ENCODE data around the gene CCDC186. TPM values are rescaled to one million over a fixed set of nuclear protein-coding genes. Genes with fewer than 3 reads are reported as not detected.
A peak's percentile ranks its signal among the peaks of the same experiment; 100 is the strongest.
"Not testable (repeated sequence)": the region's sequence is repeated elsewhere in the genome, so short reads cannot be mapped to it uniquely, and the experiment has no call there.

CCDC186 gene
- polyA plus RNA-seq, 5 donors = 20.3 to 51.4 (median 42.3) TPM

GRCh38 chr10:114175667-114176066 lies 1.7 kb upstream of the CCDC186 start:
- no peak for DNase-seq

DNA sequence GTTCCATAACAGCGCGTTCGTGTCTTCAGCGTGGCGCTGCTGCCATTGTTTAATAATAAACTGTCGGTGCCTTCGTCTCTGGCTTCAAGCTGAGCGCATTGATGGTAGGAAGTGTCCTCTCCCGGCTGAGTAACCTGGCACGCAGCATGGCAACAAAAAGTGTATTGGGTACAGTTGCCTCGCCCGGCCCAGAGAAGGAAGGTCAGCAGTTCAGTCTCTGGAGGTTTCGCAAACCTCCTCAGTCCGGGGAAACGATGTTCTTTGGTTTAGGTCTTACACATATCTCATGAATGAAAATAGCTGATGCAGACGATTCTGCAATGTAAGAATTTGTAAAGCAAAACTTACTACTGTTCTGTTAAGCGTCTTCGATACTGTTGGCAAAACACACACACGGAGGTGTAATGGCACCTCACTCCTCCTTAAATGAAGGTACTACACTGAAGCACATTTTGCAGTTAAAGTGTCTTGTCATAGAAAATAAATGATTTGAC lies 739 bp upstream of the CCDC186 start:
- DNase-seq = peak in 1 of 2 donors; percentile 36

GRCh38 chr10:114173603-114173920 lies 441 bp downstream of the CCDC186 start:
- DNase-seq = no peak

DNA sequence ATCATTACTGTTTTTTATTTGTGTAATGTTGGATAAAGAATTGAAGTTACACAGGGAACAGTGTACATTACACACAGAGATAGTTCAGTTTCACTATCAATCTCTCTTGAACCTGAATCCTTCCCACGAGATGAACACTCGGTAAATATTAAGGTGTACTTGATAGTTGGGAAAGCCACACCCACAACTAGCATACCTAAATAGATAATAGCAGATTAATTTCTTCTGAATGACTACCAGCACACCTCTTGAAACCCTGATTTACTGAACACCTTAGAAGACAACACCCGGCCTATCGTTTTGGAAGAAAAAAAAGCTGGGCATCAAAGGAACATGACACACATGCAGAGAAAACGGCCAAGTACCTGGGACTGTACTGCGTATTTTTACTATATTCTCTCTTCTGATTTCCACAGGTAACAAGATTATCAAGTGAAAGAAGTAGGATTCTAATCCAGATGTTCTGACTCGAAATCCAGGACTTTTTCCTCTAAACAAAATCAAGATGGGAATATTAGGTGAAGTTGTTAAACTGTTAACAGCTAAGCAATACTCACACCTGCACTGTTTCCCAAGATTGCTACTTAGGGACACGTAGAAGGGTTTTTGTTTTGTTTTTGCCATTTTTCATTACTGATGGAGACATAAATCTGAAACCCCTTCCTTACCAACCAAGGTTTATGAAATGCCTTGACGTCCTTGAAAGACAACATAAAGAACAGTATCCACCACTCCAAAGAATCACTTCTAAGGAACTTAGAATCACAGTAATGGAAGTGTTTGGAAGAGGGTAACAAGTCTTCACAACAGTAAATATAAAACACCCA lies 1.0 kb downstream of the CCDC186 start:
- DNase-seq = no peak

GRCh38 chr10:114172216-114172615 lies 1.8 kb downstream of the CCDC186 start:
- no peak for DNase-seq

DNA sequence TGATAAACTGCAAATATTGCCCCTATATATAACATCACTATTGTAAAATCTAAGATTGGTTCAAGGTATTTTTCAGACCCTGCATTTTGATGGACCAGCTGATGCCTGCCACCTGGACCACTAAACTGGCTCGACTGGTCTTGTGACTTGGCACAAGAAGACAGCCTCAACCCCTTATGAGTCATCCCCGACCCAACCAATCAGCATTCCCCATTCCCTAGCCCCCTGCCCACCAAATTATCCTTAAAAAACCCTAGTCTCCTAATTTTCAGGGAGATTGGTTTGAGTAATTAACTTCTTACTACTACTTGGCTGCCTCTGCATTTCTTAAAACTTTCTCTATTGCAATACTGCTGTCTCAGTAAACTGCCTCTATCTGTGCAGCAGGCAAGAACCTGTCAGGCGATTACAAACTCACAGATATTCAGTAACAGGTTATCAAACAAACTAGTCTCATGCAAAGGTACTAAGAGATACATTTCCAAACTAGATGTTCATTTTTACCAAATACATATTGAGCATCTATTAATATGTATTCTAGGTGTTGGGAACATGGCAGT lies 5.5 kb downstream of the CCDC186 start:
- DNase-seq = no peak

GRCh38 chr10:114167985-114168384 lies 6.0 kb downstream of the CCDC186 start:
- no peak for DNase-seq

- no peak for DNase-seq
These were observed 7.5 kb downstream of the CCDC186 start for GRCh38 chr10:114166494-114166893.

- DNase-seq = peak in 1 of 2 donors; percentile 51
These were observed 8.0 kb downstream of the CCDC186 start for GRCh38 chr10:114166043-114166442.

GRCh38 chr10:114163062-114163461 lies 10.9 kb downstream of the CCDC186 start:
- no peak for DNase-seq

DNA sequence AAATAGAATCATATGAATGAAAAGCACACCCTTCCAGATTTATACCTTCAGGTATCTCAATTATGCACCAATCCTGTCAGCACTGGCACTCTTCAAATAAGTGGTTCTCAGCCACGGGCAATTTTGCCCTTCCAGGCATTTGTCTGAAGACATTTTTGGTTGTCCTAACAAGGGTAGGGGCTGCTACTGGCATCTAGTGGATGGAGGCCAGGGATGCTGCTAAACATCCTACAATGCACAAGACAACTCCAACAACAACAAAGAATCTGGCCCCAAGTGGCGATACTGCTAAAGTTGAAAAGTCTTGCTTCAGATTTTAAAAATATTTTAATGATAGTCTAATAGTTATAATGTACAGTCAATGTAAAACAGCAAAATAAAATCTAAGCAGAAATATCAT lies 16.1 kb downstream of the CCDC186 start:
- no peak for DNase-seq

DNA sequence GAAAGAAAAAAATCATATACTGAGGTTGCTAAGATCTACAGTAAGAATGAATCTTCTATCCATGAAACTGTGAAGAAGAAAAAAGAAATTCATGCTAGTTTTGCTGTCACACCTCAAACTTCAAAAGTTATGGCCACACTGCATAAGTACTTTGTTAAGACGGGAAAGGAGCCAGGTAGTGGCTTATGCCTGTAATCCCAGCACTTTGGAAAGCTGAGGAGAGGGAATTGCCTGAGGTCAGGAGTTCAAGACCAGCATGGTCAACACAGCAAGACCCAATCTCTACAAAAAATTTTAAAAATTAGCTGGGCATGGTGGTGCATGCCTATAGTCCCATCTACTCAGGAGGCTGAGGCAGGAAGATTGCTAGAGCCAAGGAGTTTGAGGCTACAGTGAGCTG lies 22.1 kb downstream of the CCDC186 start:
- DNase-seq = no peak

DNA sequence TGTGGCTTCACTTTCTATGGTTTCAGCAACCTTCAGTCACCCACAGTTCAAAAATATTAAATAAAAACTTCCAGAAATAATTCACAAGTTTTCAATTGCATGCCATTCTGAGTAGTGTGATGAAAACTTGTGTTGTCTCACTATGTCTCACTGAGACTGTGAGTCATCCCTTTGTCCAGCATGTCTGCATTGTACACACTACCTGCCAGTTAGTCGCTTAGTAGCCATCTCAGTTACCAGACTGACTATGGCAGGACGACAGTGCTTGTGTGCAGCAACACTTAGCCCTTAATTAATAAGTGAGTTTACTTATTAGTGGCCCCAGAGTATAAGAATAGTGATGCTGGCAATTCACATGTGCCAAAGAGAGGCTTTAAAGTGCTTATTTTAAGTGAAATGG lies 22.5 kb downstream of the CCDC186 start:
- no peak for DNase-seq

- DNase-seq = not testable (repeated sequence)
These were observed 24.5 kb downstream of the CCDC186 start for GRCh38 chr10:114149476-114149875.

DNA sequence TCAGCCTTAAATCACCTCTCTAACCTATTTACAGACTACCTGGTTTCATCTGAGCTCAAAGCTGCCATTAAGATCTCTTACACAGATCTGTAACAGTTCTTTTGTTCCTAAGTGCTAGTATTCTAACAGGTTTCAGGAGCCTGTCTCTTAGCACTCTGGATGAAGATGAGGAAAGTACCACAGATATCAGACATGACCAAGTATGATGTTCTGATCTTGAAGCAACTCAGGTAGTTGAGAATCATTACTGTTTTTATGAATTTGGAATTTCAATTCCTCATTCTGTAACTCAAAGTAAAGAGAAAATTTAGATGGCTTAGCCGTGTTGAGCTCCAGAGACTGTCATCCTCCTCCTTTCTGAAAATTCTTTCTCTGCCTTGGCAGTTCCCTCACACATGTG lies 30.8 kb downstream of the CCDC186 start:
- DNase-seq = no peak

- DNase-seq = no peak
These were observed 32.0 kb downstream of the CCDC186 start for GRCh38 chr10:114142018-114142417.

- not testable (repeated sequence) for DNase-seq
These were observed 33.2 kb downstream of the CCDC186 start for GRCh38 chr10:114140827-114141226.

GRCh38 chr10:114140036-114140435 lies 34.0 kb downstream of the CCDC186 start:
- DNase-seq = no peak

DNA sequence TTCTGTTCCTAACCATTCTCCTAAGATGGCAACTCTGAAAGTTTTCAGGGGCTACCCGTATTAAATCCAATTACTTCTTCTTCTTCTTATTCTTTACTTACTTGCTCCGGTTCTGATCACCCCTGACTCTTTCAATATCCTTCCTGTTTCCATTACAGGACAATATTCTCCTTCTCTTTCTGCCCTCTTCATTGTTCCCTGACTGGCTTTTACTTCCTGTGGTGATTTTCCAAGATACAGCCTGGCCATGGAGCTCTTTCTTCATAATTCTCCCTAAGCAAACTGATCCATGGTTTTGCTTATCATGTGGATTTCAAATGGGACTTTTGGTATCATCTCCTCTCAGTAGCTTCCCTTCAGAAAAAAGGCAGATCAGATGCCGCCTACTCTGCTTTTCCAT lies 35.4 kb downstream of the CCDC186 start:
- DNase-seq = no peak

DNA sequence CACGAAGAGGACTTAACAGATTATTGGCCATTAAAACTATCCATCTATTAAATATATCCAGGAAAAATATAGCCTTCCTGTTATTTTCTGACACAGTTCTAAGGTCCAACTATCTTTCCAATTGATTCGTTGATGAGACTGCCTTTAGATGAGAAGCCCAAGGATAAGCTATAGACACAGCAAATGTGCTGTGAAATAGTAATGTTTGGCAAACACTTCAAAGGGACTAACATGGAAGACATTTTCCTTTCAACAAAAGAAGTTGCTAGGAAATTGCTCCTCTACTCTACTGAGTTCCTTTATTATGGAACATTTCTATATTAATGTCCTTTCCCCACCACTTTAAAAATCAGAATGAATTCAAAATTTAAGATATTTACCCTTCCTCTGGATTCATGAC lies 38.5 kb downstream of the CCDC186 start:
- no peak for DNase-seq

DNA sequence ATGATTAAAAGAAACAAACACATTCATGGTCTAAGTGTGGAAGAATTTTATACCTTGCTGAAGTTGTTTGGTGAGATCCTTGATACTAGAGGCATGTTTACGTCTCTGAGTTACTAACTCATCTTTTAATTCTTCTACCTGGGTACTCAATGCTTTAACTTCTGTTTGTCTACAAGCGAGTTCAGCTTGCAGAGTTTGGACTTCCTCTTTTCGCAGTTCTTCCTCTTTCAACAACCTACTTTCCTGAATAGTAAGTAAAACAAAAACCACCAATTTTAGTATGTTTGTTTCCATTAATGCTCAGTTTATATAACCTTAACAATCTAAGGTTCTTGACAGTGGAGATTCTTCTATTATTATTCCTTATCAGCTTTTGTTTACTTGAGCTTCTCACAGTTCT lies 42.9 kb downstream of the CCDC186 start:
- no peak for DNase-seq

GRCh38 chr10:114121031-114121430 lies 53.0 kb downstream of the CCDC186 start:
- DNase-seq = no peak

DNA sequence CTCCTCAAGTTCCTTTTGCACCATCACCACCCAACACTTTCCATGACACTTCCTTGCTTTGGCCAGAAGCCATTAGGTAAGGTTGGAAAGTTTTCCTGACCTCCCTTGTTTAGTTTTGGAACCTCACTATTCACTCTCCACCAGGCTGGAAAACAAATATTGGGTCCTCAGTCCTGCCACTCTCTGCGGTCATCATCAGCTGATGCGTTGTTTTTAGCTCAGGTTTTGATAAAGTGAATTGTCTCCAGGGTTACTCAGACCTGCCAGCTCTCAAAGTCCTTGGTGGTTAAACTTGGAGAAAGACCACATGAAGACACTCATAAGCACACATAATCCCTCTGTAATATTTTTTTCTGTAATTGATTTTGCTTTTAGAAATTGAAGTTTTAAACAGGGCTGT lies 55.5 kb downstream of the CCDC186 start:
- DNase-seq = no peak

DNA sequence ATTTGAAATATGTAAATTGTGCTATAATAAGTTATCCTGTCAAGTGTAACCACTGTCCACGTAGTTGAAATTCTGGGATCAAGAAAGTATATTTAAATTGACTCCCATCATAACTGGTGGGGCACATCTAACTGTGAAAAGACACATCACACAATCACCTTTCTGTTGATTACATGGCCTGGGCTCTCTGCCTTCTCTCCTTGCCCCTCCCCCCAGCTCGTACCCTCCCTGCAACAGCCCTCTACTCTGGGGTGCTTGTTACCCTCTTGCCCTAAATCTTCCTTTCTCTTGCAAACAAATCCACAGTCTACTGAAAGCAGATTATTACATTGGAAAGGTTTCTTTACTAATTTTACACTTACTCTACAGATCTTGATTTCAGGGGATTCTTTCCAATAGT lies 56.3 kb downstream of the CCDC186 start:
- no peak for DNase-seq

Measured in right lung (tissue), 5 donors.